HepG2 (cell line): Measurements from ENCODE around the gene ARFGAP1. TPM values are rescaled to one million over a fixed set of nuclear protein-coding genes. Genes with fewer than 3 reads are reported as not detected.
A peak's percentile ranks its signal among the peaks of the same experiment; 100 is the strongest.

ENCODE experiments used
- ATAC-seq: fragments of 200-7000 bp; cut with Tn5 transposase; 3 replicates; pipeline ENCODE4 v1.9.1; 2020; ENCODE audit warnings: mild to moderate bottlenecking, moderate library complexity
- BruUV-seq: library from RNA; stranded (reverse); fragments of 400-500 nt; replicated peaks from 2 replicates; lab custom pipeline; 2021; lab: Mats Ljungman, UMichigan
- CTCF ChIA-PET: fragments of 300-600 bp; formaldehyde crosslinking; extraction: SDS; loops from one replicate; lab custom pipeline; 2021; ENCODE audit warnings: low total read pairs, inconsistent platforms, low intra/inter-chr PET ratio; lab: Yijun Ruan, JAX
- POLR2A ChIA-PET: fragments of 350-600 bp; sonication (Branson Sonifier 250); formaldehyde crosslinking; loops from one replicate; lab custom pipeline; 2020; ENCODE audit warnings: antibody characterized with exemption, inconsistent platforms; lab: Yijun Ruan, JAX
- DNase-seq: peaks from one replicate; pipeline ENCODE4 v3.0.0-alpha.2; 2015; ENCODE audit warnings: low spot score
- FAIRE-seq: peaks from 3 replicates; lab custom pipeline; 2011; peaks lifted over from hg19 to GRCh38; lab: Jason Lieb, UNC
- H2AFZ ChIP-seq: one replicate; pipeline ENCODE4 v1.6.1; 2011; ENCODE audit warnings: low read length, inconsistent platforms
- H3K27ac ChIP-seq: fragments of 300-600 bp; 3 replicates; pipeline ENCODE4 v1.8.0; 2011; ENCODE audit warnings: mixed run types, mild to moderate bottlenecking, mixed read lengths, low read length, inconsistent platforms; ENCODE audit not compliant: insufficient read depth; ENCODE audit errors: extremely low read length
- H3K27me3 ChIP-seq, 2 experiments: fragments of 200-600 bp in 1 of 2; 2 replicates in 1 of 2; 3 replicates in 1 of 2; pipeline versions ENCODE4 v1.6.0 to v1.8.0; 2011; ENCODE audit warnings: low read length in 2 of 2, mild to moderate bottlenecking in 2 of 2, moderate library complexity in 2 of 2, inconsistent platforms in 1 of 2; ENCODE audit not compliant: insufficient read depth in 2 of 2, control insufficient read depth in 1 of 2
- H3K36me3 ChIP-seq, 2 experiments: fragments of 200-600 bp in 1 of 2; replicated peaks in 1 of 2; 2 replicates in 1 of 2; 3 replicates in 1 of 2; pipeline versions ENCODE4 v1.5.1 to v1.8.0; 2011; ENCODE audit warnings: low read length in 2 of 2, inconsistent platforms in 1 of 2; ENCODE audit not compliant: insufficient read depth in 2 of 2, control insufficient read depth in 1 of 2
- H3K4me1 ChIP-seq: 2 replicates; pipeline ENCODE4 v1.5.1; 2012; ENCODE audit warnings: low read length, inconsistent platforms; ENCODE audit not compliant: insufficient read depth
- H3K4me2 ChIP-seq: 2 replicates; pipeline ENCODE4 v1.6.0; 2011; ENCODE audit warnings: low read depth, low read length, inconsistent platforms
- H3K4me3 ChIP-seq, 3 experiments: fragments of 200-600 bp in 1 of 3; sonication (generic), shearing (Covaris generic) in 1 of 3; replicated peaks in 1 of 3; 2 replicates each; pipeline ENCODE4 v1.5.1; 2011 to 2016; ENCODE audit warnings: low read length in 3 of 3, inconsistent platforms in 2 of 3, low read depth in 2 of 3, mild to moderate bottlenecking in 2 of 3, control low read depth in 1 of 3, mixed read lengths in 1 of 3; ENCODE audit not compliant: insufficient read depth in 1 of 3
- H3K79me2 ChIP-seq: one replicate; pipeline ENCODE4 v1.6.1; 2011; ENCODE audit warnings: low read length, inconsistent platforms; ENCODE audit not compliant: insufficient read depth
- H3K9ac ChIP-seq: 2 replicates; pipeline ENCODE4 v1.6.0; 2011; ENCODE audit warnings: mild to moderate bottlenecking, low read depth, low read length, inconsistent platforms; ENCODE audit not compliant: insufficient read depth
- H3K9me3 ChIP-seq: 2 replicates; pipeline ENCODE4 v1.5.1; 2012; ENCODE audit warnings: mild to moderate bottlenecking, low read length
- H4K20me1 ChIP-seq: 2 replicates; pipeline ENCODE4 v1.6.0; 2011; ENCODE audit warnings: inconsistent platforms, mild to moderate bottlenecking, low read length, moderate library complexity; ENCODE audit not compliant: insufficient read depth
- FOSL1 ChIP-seq: sonication (generic); formaldehyde crosslinking; IDR thresholded peaks from 2 replicates; pipeline ENCODE4 v1.9.0; 2021; ENCODE audit warnings: missing genetic modification reagents, borderline replicate concordance
- GATA4 ChIP-seq: sonication (generic); IDR thresholded peaks from 2 replicates; pipeline ENCODE4 v1.6.1; 2016; ENCODE audit warnings: antibody characterized with exemption, low read depth, borderline replicate concordance
- HIC2 ChIP-seq: sonication (generic); formaldehyde crosslinking; IDR thresholded peaks from 2 replicates; pipeline ENCODE4 v1.9.0; 2022; ENCODE audit warnings: low read depth, missing genetic modification reagents
- HMGXB4 ChIP-seq, 2 experiments: sonication (generic) in 1 of 2; formaldehyde crosslinking in 1 of 2; IDR thresholded peaks; 2 replicates each; pipeline versions ENCODE4 v1.4.0 to v1.6.1; 2018 to 2020; ENCODE audit warnings: missing genetic modification reagents in 2 of 2, borderline replicate concordance in 1 of 2, low read depth in 1 of 2, mild to moderate bottlenecking in 1 of 2, missing biosample characterization in 1 of 2
- HNRNPK ChIP-seq: fragments of 200-400 bp; formaldehyde crosslinking; IDR thresholded peaks from 2 replicates; pipeline ENCODE4 v1.6.1; 2018; ENCODE audit warnings: low read length, low read depth, moderate library complexity, mild to moderate bottlenecking; ENCODE audit not compliant: poor library complexity, severe bottlenecking
- MEIS2 ChIP-seq: sonication (generic); formaldehyde crosslinking; IDR thresholded peaks from 2 replicates; pipeline ENCODE4 v1.9.0; 2021; ENCODE audit warnings: mild to moderate bottlenecking, missing genetic modification reagents
- NFYB ChIP-seq: sonication (generic); formaldehyde crosslinking; IDR thresholded peaks from 2 replicates; pipeline ENCODE4 v1.4.0; 2020; ENCODE audit warnings: missing genetic modification reagents
- TP53 ChIP-seq: sonication (generic); formaldehyde crosslinking; conservative IDR thresholded peaks from 2 replicates; pipeline ENCODE4 v1.4.0; 2020; ENCODE audit warnings: missing genetic modification reagents
- ZNF235 ChIP-seq: sonication (generic); formaldehyde crosslinking; IDR thresholded peaks from 2 replicates; pipeline ENCODE4 v1.8.1; 2023; ENCODE audit warnings: mild to moderate bottlenecking, missing genetic modification reagents, borderline replicate concordance
- ZNF362 ChIP-seq: sonication (generic); formaldehyde crosslinking; IDR thresholded peaks from 2 replicates; pipeline ENCODE4 v1.4.0; 2020; ENCODE audit warnings: missing genetic modification reagents, mild to moderate bottlenecking, borderline replicate concordance
- ZNF414 ChIP-seq: sonication (generic); formaldehyde crosslinking; IDR thresholded peaks from 2 replicates; pipeline ENCODE4 v1.5.0; 2020; ENCODE audit warnings: missing genetic modification reagents
- ZNF740 ChIP-seq: sonication (generic); formaldehyde crosslinking; IDR thresholded peaks from 2 replicates; pipeline ENCODE4 v1.4.0; 2020; ENCODE audit warnings: missing genetic modification reagents
- ZNF780A ChIP-seq: sonication (generic); formaldehyde crosslinking; IDR thresholded peaks from 2 replicates; pipeline ENCODE4 v1.8.0; 2022; ENCODE audit warnings: mild to moderate bottlenecking, missing genetic modification reagents, moderate library complexity
- ZNF816 ChIP-seq: sonication (generic); formaldehyde crosslinking; IDR thresholded peaks from 2 replicates; pipeline ENCODE4 v1.8.0; 2022; ENCODE audit warnings: missing genetic modification reagents, mild to moderate bottlenecking, borderline replicate concordance
- WGBS: methylation state at CpG from one replicate; pipeline ENCODE4 v1.1.6; 2017; ENCODE audit warnings: low lambda C conversion rate; 5-methylcytosine and 5-hydroxymethylcytosine counted together
- in situ Hi-C: cut with HindIII; loops from 2 replicates; pipeline ENCODE4 v1.10.0; 2017; ENCODE audit warnings: low pct_unique_long_range_greater_than_20kb; ENCODE audit not compliant: extremely low pct_ligation_motif_present
- intact Hi-C: fragments of 100-400 bp; cut with micrococcal nuclease; formaldehyde crosslinking; loops from one replicate; pipeline ENCODE4 v1.10.0; 2022; ENCODE audit not compliant: unreplicated experiment
- polyA plus RNA-seq, 8 experiments: library from polyadenylated mRNA; depleted of rRNA in 3 of 8; stranded (reverse) in 7 of 8; unstranded in 1 of 8; fragments of >200 nt; fragmentation: Illumina TruSeq in 4 of 8; extraction: Trizol in 4 of 8; gene quantifications; 2 replicates each; pipeline versions ENCODE4 v1.2.1 to v1.2.3, GENCODE V29; 2011 to 2016; ENCODE audit warnings: low read depth in 4 of 8, missing spikeins in 1 of 8, mixed read lengths in 1 of 8; ENCODE audit not compliant: insufficient read depth in 1 of 8
- total RNA-seq, 5 experiments: library from RNA; depleted of rRNA; stranded (reverse); fragments of >200 nt; fragmentation: Illumina TruSeq; extraction: Trizol; gene quantifications; 2 replicates each; pipeline ENCODE4 v1.2.3, GENCODE V29; 2016; ENCODE audit warnings: low read depth in 1 of 5

ARFGAP1 gene
- total and polyA plus RNA-seq, 2 of the 13 experiments (the other 11 are each of a cell fraction or from before 2014, with no cell fraction given), result 132 TPM

GRCh38 chr20:63273059-63273579, 506 bp downstream of the ARFGAP1 start (continued):
- no peak for TF ChIP-seq ZNF362

GRCh38 chr20:63273635-63274380, 1.2 kb downstream of the ARFGAP1 start:
- peak overlapping the region; percentile 96 for H3K9ac ChIP-seq
- no peak overlapping the region for H2AFZ ChIP-seq
- peak overlapping the region; percentile 72 for H3K27ac ChIP-seq
- 3% methylated on average over 20 of the region's 20 CpGs for WGBS
- intact Hi-C loops (no loop called here), in situ Hi-C loops (no loop called here)
- ATAC-seq (peak; percentile 48), DNase-seq (peak; percentile 82), FAIRE-seq (peak; percentile 91)
- no peaks in the 10 kb centered on the region for H3K9me3 ChIP-seq
- peaks cover 34 to 37% of the 10 kb centered on the region in 2 experiments for H3K36me3 ChIP-seq
- H3K4me3 ChIP-seq, result peak overlapping the region; percentile 96 to 100 (median 99)
- peaks cover 33% of the 10 kb centered on the region for H4K20me1 ChIP-seq
- ChIA-PET POLR2A (interaction anchor here (1.5 kb wide), 1 partner anchor 59 kb away, joined by 8 read pairs; no protein-coding TSS in a partner anchor), CTCF (no interaction called here)
- peaks cover 29% of the 10 kb centered on the region for H3K4me1 ChIP-seq
- BruUV-seq, result TSS peak; percentile 90
- peaks cover 41% of the 10 kb centered on the region for H3K79me2 ChIP-seq
- H3K4me2 ChIP-seq, result peak overlapping the region; percentile 92
- H3K27me3 ChIP-seq, result peaks cover 0 to under 1% of the 10 kb centered on the region in 2 experiments; a peak in 1 of 5 replicates
- TF ChIP-seq ZNF816, result no peak
- TF ChIP-seq GATA4, result no peak
- no peak for TF ChIP-seq MEIS2 (CRISPR knock-in tag)
- no peak for TF ChIP-seq NFYB (CRISPR knock-in tag)
- TF ChIP-seq ZNF235 (CRISPR knock-in tag), result peak; percentile 47; the same call in 1 of the 2 replicates
- no peak for TF ChIP-seq ZNF780A (CRISPR knock-in tag)
- 0 out of 4 replicates have a peak, but pooled peaks of 1 of the 2 experiments have one; percentile 21 for TF ChIP-seq HMGXB4 (CRISPR knock-in tag; IDR thresholded peaks at IDR 0.05; ENCODE audit: borderline replicate concordance in 1 of 2, low read depth in 1 of 2)
- peak; percentile 66; the same call in 1 of the 2 replicates for TF ChIP-seq FOSL1 (CRISPR knock-in tag)
- TF ChIP-seq ZNF740, result peak; percentile 40
- 0 out of 2 replicates have a peak, but pooled peaks have one; percentile 23 for TF ChIP-seq ZNF414 (CRISPR knock-in tag)
- peak; percentile 72 for TF ChIP-seq HNRNPK
- no peak for TF ChIP-seq HIC2
- no peak for TF ChIP-seq TP53
